NCI-H2107 treated with DMSO at 0.1 percent for 48 hours (cell line): ENCODE data around the gene CEP128.

Experiments
- DNase-seq: peaks from one replicate; lab custom pipeline; 2025; ENCODE audit not compliant: unreplicated experiment; lab: John Stamatoyannopoulos, UW

The CEP128 gene

DNA sequence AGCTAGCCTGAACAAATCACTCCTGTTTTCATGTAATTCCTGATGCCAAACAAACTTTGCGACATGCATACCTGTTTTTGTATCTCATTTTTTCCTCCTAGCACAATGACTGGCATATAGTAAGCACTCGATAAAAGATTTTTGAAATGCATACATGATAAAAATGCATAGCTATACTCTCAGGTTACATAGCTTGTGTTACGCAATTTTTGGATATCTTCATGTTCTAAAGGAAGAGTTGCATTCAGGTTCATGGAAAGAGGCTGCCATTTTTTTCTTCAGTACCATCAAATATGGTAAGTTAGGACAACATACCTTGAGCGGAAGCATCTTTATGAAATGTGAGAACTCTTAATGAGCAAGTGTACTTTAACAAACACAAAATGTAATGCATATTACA is 445.4 kb downstream of the CEP128 start:
- DNase-seq = no peak

DNA sequence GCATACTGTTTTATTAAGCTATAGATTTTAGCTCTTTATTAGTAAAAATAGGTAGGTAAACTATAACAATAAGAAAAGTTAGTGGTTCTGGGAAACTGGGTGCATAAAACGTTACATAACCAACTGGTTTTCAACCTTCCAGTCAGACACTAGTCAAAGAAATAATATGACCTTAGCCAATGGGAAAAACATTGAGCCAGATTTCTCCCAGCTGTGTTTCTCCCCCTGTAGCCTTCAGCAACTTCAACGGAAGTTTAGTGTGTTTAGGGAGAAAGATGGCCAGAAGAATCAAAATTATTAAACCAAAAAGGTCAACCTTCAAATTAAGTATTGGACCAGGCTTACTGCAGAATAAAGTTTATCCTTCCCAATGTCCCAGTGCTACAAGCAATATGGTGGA is 446.8 kb downstream of the CEP128 start:
- no peak for DNase-seq

DNA sequence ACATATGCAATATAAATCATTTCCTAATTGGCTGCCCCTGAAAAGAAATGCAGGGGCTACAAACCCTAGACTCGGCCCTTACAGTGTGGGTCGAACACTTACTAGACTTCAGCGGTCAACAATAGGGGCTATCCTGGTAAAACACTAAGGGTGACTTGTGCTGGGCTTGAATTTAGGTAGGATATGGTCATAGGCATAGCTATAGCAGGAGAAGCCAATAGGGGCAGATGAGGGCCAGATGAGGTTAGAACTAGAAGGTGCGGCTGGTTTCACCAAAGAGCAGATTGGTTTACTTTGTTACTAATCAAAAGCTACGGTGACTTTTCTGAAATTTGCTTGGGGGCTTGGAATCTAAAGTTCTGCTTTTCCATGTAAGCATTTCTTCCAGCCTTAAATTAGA is 447.9 kb downstream of the CEP128 start:
- no peak for DNase-seq

DNA sequence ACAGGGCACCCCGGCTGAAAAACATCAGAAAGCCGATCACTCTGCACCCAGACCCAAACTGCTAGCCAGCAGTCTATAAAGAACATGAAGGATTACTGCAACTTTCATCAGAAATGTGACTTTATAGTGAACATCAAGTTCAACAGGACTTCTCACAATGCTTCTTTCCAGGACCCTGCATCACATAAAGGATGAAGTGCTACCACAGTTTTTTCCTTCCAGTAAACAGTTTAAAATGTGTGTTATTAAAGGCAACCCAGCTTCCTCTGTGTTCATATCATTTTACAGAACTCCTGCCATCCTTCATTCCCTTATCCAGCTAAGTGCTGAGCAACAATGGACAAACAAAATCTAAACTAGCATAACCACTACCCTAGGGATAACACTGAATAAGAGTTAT is 449.9 kb downstream of the CEP128 start:
- no peak for DNase-seq

DNA sequence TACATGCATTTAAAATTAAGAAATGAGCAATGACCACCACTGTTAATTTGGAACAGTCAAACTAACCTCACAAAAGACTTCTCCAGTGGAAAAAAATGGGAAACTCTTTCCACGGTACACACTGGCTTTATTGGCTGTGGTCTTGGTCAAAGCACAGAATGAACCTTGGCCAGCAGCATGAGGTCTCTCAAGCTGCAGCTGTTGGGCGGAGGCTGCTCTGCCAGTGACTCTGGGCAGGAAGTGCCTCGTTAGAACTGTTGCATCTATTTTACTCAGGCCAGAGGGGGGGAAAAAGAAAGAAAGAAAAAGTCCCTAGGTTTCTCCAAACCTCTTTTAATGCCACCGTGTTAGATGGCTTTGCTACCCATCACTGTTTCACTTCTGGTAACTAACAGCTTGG is 450.4 kb downstream of the CEP128 start:
- DNase-seq = no peak

DNA sequence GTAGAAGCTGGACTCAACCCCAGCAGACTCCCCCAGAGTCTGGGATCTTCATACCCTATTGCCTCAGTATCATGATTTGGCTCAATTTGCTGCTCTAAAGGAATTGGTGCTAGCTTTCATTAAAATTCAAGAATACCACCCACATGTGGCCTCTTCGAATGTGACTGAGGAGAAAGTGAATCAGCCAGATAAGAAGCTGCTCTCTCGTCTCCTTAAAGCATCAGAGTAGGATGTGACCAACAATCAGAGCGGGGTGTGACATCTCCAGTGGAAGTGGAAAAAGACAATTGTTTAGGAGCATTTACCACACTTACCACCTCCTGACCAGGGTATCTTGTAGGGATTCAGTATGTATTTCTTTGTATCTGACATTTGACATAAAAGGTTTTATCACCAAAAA is 452.0 kb downstream of the CEP128 start:
- DNase-seq = no peak

DNA sequence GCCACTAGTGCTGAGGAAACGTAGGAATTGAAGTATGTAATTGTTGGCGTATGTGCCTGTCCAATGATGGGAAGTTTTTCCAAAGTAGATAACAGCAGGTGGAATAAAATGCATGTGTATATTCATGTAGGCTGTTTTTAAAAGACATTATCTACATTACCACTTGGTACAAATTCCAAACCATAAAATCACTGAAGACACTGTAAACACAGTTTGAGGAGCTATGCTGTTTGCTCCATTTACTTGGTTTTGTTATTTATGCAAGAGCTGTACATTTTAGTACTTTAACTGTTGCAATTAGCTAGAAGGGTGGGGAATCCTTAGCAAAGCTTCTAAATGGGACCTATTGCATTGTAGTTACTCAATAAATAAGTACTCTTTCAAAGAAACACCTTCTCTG is 455.8 kb downstream of the CEP128 start:
- no peak for DNase-seq

DNA sequence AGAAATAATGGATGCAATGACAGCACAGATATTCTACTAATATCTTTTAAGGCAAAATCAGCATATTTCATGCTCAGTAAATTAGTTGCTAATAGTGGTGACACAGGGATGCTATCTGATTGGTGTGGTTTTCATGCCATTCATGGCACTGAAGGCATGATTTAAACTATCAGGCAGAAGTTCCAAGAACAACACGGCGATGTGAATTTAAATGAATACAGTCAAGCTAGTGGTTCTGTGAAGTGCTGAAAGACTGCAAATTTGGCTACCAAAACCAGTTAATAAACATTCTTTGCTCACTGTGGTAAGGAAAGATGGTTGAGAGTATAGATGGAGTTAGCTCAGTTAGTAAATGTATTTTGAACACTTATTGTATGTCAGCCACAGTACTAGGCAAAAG is 458.2 kb downstream of the CEP128 start:
- DNase-seq = no peak

DNA sequence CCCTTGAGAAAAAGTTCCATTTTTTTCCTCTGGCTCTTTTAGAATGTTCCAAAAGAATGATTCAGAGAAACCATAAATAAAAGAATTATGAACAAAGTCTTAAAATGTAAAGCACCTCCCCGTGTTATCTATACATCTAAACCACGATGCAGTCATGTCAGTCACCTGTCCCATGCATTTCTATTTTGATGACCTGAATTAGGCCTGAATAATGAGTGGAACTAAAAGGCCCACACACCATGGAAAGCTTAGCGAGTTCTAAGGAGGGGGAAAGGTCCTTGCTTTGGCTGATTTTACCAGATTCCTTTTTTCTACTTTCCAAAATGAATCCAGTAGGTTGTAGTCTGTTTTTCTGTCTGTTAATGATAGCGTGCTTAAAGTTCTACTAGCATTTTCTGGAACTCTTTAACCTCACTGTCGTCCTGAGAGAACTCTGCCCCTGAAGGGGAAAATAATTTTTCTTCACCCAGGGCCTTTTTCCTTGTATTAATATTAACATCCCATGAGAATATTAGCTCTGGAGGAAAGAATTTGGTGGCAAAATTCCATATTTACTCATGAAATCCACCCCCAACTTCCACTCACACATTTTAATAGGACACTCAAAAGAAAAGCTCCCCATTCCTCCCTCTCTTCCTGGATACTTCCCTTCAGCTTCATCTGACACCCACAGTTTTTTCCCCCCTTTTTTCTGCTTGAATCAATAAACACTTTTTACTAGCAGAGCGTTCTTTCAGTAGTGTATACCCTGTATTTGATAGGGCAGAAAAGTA is 464.0 kb downstream of the CEP128 start:
- DNase-seq = no peak

DNA sequence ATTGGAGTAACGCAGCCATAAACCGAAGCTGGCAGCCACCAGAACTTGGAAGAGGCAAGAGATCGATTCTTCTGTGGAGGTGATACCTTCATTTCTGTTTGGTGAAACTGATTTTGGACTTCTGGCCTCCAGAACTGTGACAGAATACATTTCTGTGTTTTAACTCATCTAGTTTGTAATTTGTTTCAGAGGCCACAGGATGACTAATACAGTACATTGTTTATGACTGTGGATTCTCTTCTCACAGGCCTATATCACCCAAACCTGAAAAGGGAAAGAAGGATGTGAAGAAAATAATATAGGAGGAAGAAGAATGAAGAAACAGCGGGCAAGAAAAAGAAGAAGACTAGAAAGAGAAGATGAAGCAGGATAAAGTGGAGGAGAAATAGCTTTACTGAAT is 466.5 kb downstream of the CEP128 start:
- DNase-seq = no peak

DNA sequence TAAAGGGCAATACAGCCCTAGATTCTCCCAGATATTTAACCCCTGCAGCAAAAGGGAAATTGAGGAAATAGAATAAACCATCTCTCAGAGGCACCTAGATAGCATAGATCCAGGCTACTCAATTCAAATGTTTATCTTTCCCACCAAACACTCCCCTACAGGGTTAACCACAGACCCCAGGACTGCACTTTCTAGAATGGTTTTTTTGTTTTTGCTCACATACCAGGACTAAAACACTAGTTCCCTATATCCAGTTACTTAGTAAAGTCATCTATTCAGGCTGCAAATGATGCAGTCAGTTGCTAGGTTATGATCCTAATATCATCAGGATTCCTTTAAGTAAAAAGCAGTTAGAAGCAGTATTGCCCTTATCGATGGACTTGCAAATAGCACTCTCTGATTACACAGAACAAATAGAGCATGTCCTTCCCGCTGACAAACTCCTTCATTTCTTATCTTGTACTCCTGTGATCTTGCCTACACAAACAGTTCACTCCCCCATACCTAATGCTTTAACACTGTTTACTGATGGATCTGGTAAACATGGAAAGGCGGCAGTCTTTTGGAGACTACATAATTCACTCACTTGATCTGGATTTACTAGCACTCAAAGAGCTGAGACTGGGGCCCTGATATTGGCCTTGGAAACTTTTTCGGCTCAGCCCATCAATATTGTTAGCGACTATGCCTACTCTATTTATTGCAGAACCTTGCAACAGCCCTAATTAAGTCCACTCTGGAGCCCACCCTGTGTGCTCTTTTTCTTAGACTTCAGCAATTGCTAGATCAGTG is 473.0 kb downstream of the CEP128 start:
- DNase-seq = no peak

DNA sequence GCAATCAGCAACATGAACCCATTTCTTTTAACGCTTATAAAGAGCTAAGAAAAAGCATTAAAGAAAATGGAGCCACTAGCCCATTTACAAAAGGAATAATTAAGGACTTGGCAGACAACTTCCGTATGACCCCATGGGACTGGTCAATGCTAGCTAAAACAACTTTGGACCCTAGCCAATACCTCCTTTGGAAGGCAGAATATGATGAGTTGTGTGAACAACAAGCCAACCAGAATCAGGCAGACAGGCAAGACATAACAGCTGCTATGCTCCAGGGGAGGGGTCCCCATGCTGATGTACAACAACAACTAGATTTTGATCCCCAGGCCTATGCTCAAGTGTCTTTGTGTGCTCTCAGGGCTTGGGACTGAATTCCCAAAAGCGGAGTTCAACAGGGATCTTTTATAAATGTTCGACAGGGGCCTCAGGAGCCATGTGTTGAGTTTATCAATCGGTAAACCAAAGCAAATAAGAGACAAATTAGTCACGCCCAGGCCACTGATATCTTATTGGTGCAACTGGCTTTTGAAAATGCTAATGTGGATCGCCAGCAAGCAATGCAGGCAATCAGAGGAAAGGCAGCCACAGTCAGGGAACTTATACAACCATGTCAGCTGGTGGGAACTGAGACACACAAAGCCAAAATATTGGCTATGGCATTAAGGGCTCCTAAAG is 475.9 kb downstream of the CEP128 start:
- DNase-seq = no peak

DNA sequence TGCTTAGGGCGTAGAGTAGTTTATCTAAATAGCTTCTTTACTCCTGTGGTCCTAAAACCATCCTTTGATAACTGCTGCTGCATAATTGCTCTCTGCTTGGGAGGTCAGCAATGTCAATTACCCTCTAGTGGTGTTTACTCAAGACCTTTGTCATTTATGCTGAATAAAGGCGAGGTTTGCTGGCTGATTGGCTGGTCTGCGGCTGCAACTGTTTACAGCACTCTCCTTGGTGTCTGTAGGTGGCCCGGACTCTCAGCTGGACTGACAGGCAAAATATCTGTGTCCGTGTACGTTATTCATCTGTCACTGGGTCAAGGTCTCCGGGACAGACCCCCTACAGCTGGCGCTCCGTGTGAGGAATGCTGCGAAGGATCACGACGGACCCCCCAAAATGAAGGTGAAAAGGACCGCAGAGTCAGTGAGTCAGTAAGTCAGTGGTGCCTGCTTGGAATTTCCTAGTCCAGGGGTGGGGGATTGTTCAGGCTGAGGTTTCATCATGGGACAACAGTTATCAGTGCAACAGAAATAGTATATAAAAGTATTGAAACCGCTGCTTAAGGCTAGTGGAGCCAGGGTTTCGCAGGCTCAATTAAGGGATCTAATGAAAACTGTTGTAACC is 476.9 kb downstream of the CEP128 start:
- DNase-seq = no peak

DNA sequence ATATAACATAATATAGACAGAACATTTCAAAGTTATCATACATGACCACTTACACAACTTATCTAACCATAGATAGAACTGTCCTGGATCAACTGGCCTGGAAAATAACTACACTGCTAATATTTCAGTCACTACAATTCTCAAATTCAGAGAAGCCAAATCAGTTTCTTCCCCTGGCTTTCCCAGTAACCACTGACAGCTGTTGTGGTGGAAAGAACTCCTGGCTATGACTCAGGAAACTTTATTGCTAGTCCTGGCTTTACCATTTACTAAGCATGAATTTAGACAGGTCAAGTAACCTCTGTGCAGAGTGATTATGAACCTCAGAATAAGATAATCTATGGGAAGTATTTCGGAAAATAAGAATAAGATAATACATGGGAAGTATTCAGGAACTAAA is 485.3 kb downstream of the CEP128 start:
- no peak for DNase-seq

DNA sequence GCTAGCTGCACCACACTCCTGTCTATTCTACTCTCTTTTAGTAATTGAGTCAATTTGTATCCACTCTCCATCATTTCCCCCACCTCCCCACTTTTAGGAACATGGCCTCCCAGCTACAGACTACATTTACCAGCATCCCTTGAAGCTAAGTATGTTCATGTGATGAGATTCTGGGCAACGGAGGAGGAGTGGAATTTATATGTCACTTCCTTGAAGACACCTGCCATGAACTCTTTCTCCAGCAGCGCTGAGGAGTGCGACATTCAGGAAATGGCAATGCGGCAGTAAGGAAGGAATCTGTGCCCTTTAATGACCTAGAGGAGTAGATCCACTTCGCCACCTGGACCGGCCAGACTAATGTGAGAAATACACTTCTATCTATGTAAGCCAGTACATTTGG is 486.5 kb downstream of the CEP128 start:
- DNase-seq = no peak

DNA sequence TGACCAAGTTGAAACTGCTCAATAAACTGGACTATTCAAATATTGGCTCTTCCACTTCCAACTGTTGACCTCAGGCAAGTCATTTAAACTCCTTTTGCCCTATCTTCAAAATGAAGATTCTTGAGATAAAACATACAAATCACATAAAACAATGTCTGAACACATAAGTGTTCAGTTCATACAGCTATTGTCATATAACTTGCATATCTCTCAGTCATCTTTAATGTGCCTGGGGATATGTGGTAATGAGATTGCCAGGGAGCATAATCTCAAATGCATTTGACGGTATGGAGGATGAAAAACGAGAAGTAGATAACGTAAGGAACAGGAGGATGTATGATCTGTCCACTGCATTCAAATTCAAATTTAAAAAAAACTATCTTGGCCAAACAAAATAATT is 493.3 kb downstream of the CEP128 start:
- no peak for DNase-seq

DNA sequence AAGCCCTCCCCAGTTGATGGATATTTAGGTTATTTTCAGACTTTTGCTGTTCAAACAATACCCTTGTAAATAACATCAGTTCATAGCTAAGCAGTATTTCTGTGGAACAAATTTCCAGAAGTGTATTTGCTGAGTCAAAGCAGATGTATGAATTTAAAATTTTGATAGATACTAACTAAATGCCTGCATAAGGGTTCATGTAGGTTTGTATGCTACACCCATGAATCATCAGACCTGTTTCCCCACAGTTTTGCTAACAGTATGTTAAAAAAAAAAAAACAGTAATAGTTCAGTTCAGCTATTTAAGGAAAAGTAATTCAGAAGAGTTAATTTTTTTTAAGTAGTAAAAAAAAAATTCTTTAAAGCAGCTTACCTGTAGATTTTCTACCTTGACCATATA is 494.1 kb downstream of the CEP128 start:
- no peak for DNase-seq
